DND-41 (cell line): Measurements from ENCODE around the gene FLRT1.

Experiments used
- EZH2 ChIP-seq: IDR thresholded peaks from 3 replicates; pipeline ENCODE4 v1.6.1; 2012; ENCODE audit warnings: borderline replicate concordance, low read depth, mild to moderate bottlenecking, moderate library complexity, low read length, inconsistent platforms; ENCODE audit not compliant: severe bottlenecking
- TF ChIP-seq, protein P1 (sequence below): IDR thresholded peaks from 2 replicates; pipeline ENCODE4 v1.5.1; 2012; ENCODE audit warnings: borderline replicate concordance, low read length, moderate library complexity, mild to moderate bottlenecking; ENCODE audit not compliant: poor library complexity, severe bottlenecking; ENCODE audit errors: extremely low read depth

DNA sequence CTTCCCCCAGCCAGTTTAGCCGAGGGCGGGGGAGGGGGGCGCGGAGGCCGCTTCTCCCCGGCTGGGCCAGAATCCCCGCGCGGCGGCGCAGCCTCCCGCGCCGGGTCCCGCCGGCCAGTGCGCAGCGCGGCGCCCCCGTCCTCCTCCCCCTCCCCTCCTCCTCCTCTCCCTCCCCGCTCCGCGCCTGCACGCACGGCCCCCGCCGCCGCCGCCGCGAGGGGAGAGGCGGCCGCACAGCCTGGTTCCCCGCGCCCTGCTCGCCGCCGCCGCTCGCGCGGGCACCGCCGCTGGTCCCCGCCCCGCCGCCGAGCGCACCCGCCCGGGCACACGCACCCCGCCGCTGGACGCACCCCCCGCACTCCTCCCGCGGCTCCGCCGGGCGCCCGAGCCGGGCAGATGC, at the start of gene FLRT1:
- TF ChIP-seq, protein P1, sequence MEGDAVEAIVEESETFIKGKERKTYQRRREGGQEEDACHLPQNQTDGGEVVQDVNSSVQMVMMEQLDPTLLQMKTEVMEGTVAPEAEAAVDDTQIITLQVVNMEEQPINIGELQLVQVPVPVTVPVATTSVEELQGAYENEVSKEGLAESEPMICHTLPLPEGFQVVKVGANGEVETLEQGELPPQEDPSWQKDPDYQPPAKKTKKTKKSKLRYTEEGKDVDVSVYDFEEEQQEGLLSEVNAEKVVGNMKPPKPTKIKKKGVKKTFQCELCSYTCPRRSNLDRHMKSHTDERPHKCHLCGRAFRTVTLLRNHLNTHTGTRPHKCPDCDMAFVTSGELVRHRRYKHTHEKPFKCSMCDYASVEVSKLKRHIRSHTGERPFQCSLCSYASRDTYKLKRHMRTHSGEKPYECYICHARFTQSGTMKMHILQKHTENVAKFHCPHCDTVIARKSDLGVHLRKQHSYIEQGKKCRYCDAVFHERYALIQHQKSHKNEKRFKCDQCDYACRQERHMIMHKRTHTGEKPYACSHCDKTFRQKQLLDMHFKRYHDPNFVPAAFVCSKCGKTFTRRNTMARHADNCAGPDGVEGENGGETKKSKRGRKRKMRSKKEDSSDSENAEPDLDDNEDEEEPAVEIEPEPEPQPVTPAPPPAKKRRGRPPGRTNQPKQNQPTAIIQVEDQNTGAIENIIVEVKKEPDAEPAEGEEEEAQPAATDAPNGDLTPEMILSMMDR = no peak
- TF ChIP-seq EZH2 = no peak
